Stimulated activated CD4-positive, alpha-beta T cell treated with anti-CD3 and anti-CD28 coated beads, Interleukin-2, amount 100 ng/mL, for 4 hours (primary cell): ENCODE data around the gene ABHD16B.
"Not testable (repeated sequence)": the region's sequence is repeated elsewhere in the genome, so short reads cannot be mapped to it uniquely, and the experiment has no call there.

ENCODE experiments used
- DNase-seq: peaks from one replicate; pipeline ENCODE4 v3.0.0-alpha.2; 2020; ENCODE audit warnings: low read depth

ABHD16B gene

DNA sequence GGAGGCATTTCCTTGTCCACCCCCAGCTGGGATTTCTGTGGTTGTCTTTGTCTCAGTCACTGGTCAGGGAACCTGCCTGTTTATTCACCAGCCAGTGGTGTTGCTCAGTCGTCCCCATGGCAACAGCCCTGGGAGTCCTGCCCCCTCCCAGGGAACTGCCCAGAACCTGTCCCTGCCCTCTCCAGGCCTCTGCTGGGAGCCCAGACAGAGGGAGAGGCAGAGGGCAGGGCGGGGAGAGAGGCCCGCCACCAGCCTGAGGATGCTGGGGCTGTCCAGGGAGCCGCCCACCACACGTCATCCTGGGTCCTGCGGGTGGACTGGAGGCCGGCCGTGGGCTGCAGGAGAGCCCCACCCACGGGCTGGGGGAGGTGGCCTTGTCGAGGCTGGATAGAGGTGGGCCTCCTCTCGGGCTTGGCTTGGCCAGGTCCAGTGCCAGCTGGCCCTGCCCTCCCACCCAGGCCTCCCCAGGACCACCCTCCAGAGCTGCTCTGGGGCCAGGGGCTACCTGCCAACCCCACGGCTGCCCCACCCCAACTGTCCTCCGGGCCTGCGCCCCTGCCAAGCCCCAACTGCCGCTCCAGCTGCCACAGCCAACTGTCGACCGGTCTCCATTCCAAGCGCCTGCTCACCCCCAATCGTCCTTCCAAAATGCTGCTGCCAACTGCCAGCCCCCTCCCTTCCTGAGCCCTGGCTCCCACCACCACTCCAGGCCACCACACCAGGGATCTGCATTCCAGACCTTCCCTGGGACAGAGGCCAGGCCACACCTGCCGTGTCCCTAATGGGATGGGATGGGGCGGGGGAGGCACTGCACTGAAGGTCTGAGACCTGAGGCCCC is 26.1 kb upstream of the ABHD16B start:
- no peak for DNase-seq

DNA sequence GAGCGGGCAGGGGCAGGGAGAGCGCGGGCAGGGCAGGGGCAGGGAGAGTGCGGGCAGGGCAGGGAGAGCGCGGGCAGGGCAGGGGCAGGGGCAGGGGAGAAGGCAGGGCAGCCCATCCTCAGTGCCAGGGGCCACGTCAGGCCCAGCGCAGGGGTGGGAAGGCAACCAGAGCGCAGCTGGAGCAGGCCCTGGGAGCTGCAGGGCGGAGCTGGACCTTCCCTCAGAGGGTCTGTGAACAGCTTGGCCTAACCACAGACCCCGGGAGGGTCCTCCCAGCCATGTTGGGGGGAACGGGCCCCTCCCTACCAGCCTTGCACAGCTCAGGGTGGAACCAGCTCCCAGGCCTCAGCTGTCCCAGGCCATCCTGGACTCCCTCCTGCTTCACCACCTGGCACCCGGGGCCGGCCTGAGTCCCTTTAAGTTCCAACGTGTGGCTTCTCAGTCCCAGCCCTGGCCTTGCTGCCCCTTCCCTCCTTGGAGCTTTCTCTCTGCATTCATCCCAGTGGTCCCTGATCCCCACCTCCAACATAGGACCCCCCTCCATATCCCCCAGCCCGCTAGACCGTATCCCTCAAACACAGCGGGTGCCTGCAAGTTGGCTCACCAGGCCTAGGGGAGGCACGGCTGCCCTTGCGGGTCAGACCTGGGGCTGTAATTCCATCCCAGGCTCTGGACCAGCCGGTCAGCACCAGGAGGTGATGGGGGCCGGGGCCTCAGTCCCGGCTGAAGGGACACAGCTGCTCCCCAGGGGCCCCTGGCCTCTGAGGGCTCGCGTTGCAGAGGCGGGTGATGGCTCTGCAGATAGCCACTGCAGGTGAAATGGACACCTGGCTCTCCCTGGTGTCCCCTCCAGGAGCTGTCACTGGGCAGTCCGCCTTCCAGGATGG is 24.6 kb upstream of the ABHD16B start:
- DNase-seq: no peak

DNA sequence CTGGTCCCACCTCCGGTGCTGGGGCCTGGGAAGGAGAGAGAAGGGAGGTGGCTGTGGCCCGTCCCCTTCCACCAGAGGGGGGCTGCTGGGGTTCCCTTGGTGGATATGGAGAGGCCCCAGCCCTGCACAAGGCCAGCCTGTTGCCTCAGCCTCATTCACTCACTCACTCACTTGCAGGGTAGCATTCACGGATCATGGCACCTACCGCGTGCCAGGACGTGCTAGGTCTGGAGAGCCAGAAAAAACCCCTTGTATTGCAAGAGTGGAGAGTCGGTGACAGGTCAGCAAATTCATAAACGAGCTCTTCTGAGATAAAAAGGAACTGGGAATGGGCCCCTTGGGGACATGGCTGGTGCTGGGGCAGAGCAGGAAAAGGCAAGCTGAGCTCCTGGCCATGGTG is 23.8 kb upstream of the ABHD16B start:
- no peak for DNase-seq

DNA sequence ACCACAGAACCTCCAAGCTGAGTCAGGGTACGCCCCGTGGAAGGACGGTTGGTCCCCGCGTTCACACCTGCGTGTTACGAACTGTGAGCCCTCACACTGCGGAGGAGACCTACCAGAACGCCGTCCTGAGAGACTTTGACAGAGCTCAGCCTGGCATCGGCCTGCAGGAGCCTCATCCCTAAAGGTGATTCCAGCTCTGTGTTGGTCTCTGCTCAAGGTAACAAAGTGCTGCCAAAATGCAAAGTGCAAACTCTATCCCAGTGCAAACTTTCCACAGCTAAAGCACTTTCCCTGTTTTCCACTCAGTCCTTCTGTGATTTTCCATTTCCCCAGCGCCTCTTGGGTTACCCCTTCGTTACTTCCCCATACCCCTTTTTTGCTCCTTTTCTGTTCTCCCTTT is 21.7 kb upstream of the ABHD16B start:
- DNase-seq: no peak

DNA sequence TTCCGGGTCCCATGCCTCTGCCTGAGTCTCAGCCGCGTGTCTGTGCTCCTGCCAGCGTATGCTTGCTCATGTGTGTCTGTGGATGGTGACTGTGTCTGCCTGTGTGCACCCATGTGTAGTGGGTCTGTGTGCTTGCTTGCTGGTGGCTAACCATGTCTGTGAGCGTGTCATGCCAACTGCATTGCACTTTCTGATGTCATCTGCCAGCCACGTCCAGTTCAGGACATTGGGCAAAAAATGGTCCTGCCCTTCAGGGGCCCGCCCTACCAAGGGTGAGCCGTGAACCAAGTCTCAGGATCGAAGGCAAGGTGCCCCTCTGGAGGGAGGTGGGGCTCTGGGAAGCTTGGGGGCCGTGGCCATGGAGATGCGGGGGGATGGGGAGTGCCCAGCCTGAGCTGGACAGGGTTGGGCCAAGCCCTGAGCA is 20.9 kb upstream of the ABHD16B start:
- DNase-seq: no peak

DNA sequence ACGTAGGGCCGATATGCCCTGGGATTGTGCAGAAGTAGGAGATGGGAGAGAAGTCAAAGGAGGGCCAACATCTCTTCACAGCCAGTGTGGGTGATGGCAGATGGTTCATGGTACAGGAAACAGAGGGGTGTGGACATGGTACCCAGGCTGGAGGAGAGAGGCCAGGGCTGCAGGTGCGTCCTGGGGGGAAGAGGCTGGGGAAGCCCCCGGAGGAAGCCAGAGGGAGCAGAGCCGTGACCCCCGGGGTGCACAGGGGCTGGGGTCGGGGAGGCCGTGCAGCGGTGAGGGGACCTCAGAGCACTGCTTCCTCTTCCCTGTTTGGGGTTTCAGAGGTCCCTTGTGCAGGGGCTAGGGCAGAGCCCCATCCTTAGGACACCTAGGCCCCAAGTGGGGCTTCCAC is 19.0 kb upstream of the ABHD16B start:
- no peak for DNase-seq

DNA sequence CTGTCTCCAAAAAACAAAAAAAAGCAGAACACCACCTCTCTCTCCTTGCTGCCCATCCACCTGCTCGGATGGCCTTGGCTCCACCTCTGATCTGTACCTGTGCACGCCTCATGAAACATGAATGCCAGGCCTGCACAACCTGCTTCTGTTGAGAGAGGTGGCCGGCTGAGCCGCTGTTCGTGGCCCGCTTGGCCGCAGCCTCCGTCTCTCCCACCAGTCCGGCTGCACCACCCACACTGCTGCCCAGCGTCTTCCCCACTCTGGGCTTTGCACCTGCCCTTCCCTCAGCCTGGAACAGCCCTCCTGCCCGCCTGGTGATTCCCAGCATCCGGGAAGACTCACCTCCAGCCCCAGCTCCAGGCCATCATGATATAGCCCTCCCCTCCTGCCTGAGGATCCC is 18.1 kb upstream of the ABHD16B start:
- no peak for DNase-seq

DNA sequence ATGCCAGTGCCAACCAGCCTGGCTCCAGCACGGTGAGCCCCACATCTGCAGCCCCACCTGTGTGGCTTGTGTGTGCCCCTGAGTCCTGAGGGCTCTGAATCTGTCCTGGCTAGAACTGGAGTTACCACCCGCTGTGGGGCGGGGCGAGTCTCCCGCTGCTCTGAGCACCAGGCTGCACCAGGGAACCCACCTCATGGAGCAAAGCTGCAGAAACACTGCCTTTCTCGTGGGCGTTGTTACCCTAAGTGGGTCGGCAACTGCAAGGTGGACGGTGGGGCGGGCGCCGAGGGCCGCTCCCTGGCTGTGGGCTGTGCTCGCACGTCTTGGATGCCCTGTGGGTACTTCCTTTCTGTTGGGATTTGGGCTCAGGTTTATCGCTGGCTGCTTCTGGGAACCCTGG is 17.5 kb upstream of the ABHD16B start:
- DNase-seq: no peak

DNA sequence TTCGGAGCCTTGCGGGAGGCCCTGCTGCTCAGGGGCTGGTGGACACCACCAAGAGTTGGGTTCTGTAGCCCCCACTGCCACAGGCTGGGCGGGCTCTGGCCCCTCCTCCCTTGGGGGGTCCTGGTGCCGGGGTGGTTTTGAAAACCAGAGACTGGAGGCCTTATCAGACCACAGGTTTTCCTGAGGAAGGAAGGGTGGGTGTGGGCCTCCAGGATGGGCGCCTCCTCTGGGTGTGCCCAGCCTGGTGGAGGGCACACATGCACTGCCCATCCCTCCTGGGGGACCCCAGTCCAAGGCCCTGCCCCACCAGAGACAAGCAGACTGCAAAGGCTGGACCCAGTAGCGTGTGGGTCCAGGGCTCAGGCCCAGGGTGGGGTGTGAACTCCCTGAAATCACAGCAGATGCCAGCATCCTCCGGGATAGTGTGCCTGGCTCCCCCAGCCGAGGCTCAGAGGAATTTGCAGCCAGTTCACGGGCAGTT is 16.7 kb upstream of the ABHD16B start:
- no peak for DNase-seq

DNA sequence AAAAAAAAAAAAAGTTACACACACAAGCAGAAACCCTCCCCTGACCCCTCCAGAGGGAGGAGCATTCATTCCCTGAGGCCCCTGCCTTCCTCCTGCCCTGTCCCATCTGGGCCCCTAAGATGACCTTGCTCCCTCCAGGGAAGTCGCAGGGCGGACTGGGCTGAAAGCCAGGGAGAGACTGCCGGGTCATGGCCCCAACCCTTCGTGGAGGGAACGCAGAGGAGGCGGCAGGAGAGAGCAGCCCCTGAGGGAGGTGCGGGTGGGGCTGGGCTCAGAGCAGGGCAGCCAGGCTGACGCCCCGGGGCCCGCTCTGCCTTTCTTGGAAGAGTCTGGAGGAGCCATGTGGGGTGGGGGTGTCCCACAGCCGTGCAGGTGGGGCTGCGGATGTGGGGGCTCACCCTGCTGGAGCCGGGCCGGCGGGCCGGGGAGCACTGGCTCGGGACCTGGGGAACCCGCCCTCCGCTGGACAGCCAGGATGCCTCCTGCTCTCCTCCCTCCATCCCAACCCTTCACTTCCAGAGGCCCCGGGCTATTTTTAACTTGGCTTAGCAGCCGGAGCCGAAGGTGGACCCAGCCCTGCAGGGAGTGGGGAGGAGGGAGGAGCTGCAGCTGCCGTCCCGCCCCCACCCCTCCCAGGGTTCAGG is 15.0 kb upstream of the ABHD16B start:
- no peak for DNase-seq

DNA sequence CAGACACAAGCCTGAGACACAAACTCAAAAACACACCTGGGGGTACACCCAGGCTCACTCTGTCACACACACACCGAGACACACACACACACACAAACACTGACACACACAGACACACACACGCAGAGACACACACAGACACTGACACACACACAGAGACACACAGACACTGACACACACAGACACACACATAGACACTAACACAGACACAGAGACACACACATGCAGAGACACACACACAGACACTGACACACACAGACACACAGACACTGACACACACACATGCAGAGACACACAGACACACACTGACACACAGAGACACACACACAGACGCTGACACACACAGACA is 14.4 kb upstream of the ABHD16B start:
- DNase-seq: no peak

DNA sequence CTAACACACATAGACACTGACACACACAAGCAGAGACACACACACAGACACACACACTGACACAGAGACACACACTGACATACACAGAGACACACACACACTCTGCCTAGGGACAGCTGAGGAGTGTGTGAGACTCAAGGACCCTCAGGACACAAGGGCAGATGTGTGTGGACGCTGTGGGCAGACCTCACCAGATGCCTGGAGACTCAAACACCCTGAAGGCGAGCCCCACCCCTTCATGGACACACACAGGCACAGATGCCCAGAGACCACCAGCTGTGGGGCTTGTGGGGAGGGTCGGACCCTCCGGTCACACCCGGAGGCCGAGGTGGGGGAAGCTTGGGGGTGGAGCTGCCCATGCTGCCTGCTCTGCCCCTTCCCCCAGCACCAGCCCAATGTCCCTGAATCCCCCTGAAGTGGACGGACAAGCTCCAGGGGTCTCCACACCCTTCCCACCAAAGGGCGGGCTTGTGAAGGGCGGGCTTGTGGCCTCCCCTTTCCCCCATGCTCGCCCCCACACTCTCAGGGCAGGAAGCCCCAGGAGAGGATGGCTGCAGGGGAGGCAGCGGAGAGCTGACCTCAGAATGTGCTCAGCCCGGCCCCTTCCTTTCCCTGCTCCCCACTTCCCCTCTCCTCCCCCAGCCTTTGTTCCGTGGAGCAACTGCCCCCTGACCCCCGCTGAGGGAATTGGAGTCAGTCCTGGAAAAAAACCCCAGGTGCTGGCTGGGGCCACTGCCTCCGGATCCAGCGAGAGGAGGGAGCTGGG is 13.9 kb upstream of the ABHD16B start:
- DNase-seq: no peak

DNA sequence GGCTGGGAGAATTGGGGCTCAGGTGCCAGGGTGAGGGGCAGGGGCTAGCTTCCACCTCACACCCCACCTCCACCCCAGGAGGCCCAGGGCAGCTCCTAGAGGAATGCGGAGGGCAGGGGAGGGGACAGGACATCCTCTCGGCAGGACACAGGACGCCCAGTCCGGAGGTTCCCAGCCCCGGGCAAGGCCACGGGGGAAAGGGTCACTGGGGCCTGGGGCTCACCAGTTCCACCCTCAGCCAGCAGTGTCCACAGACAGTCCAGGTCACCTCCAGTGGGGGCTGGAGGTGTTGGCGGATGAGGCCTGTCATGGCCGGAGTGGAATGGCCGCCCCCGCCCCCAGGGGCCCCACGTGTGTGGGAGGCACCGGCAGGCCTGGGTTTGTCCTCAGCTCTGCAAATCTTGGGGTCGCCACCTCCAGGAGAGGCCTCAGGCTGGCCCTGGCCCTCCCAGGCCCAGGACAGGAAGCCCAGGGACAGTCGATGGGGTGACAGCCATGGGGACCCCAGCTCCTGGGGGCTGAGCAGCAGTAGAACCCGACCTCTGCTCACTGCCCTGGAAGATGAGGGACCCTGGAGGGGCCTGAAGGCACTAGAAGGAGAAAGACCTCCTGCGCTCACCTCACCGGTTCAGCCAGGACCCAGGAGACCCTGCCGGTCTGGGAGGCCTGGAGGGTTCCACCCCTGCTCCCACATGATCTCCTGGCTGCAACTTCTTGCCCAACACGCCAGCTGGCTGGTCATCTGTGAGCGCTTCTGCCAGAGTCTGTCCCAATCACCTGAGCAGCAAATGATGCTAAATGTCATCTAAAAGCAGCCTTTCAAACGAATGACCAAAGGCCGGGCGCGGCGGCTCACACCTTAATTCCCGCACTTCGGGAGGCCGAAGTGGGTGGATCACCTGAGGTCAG is 13.0 kb upstream of the ABHD16B start:
- no peak for DNase-seq

DNA sequence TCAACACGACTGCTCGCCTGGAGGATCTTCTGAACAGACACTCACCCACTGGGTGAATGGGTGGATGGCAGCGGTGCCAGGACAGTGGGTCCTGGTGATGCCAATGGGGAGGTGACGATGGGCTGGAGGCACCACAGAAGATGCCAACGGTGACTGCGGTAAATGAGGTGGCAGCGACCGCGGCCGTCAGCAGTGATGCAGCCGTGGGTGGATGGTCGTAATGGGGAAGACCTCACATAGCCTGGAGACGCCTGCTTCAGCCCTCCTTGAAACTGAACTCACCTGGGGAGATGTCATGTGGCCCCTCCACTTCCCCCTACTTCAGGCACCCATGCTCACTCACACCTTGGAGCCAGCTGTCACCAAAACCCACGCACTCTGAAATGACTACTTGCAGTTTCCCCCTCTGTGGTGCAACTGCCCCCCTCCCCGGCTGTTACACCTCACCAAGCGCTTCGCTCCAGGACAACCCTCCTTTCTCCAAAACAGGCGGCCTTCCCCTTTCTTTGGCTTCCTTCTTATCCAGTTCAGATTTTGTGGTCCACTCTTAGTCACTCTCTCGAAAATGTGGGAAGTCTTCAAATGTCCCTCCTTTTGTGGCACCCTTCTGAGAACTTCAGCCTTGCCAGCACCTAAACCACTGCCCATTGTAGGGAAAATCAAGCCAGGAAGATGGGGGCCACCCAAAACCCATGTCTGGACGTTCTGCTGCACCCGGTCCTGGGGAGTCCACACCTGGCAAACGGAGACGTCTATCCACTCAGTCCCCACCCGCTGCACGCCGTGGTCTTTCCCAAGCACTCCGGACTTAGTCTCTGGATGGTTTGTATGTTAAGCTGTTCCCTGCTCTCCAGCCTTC is 10.4 kb upstream of the ABHD16B start:
- DNase-seq: no peak

DNA sequence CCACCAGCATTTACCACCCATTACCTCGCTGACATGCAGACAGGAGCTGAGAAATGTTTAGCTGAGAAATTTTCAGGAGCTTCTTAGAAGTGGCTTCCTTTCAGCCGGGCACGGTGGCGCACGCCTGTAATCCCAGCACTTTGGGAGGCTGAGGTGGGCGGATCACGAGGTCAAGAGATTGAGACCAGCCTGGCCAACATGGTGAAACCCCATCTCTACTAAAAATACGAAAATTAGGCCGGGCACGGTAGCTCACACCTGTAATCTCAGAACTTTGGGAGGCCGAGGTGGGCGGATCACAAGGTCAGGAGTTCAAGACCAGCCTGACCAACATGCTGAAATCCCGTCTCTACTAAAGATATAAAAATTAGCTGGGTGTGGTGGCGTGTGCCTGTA is 9.8 kb upstream of the ABHD16B start:
- not testable (repeated sequence) for DNase-seq

DNA sequence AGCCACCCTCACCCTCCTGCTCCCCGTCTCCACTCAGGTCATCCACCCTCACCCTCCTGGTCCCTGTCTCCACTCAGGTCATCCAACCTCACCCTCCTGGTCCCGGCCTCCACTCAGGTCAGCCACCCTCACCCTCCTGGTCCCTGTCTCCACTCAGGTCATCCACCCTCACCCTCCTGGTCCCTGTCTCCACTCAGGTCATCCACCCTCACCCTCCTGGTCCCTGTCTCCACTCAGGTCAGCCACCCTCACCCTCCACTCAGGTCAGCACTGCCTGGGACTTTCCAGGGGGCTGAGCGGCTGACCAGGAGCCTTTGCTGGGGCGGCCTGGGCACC is 7.6 kb upstream of the ABHD16B start:
- DNase-seq: not testable (repeated sequence)

DNA sequence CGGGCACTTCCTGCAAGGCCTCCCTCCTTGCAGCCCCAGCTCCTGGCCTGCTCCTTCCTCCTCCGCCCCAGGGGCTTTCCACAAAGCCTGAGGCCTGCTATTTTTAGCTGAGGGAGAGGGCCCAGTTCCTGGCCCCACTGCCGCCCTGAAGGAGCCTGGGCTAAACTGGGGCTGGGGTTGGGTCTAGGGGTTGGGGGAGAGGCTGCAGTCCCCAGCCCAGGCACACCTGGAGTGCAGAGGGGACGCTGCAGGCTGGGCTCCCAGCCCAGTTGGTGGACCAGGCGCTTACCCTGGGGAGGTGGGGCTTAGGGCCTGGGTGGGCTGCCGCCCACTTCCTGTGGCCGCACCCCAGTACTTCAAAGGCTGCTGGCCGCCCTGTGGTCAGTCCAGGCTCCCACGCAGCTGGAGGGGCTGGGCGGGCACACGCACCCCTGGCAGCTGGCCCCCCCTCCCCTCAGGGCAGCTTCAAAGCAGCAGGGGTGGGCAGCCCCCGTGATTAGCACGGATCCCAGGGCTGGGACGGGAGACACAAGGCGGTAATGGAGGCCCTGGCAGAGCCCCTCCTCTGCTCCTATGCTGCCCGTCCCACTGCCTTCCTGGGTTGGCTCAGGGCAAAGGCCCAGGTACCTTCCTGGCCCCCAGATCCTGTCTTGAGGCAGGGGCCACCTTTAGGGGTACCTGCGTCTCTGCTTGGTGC is 7.1 kb upstream of the ABHD16B start:
- no peak for DNase-seq

DNA sequence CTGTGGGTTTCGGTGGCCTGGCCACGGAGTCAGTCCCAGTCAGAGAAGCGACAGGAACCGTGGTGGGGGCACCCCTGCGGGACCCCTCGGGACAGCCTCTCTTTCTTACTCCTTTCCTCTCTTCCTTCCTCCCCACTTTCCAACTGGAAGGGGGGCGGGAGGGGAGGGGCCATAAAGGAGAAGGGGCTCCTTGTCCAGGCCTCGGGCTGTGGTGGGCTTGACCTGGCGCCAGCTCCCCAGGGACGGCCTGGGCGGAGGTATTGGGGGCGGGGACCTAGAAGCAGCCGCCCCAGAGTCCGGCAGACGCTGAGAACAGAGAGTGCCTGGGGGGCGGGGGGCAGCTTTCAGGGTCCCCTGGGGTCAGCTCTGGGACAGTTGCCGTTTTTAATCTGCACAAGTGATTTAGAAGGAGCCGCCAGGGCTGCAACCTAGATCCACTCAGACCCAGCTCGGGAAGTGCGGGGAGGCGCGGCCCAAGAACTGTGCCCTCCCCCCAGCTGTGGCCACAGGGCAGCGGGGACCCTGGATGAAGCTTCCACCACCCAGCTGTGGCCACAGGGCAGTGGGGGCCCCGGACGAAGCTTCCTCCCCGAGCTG is 6.4 kb upstream of the ABHD16B start:
- DNase-seq: no peak
